NK-92 treated with Interleukin-12 subunit alpha and Interleukin-12 subunit beta, amount 100 ng/mL, for 24 hours (cell line): ENCODE data around the gene EDIL3.

Experiments
- DNase-seq: peaks from one replicate; lab custom pipeline; 2025; lab: John Stamatoyannopoulos, UW

EDIL3 gene

GRCh38 chr5:84259283-84260045 is 125.2 kb downstream of the EDIL3 start:
- DNase-seq = no peak

GRCh38 chr5:84257061-84257460 is 127.6 kb downstream of the EDIL3 start:
- DNase-seq = no peak

DNA sequence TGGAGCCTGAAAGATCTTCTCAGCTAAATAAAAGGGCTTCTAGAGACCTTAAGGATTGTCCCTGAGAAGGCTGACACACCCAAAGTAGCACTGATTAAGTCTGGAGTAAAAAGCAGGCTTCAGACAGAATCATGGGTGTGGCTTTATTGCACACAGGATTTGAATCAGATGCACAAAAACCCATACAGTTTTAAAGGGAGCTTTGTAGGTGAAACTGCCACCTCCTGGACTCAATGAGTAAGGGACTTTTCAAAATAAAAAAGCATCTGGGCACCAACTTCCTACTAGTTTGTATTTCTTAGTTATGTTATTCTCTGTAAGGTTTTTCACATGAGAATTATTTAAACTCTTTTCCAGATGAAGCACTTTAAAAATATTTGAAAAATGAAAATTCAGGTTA is 129.4 kb downstream of the EDIL3 start:
- DNase-seq = no peak

- no peak for DNase-seq
These were observed 130.7 kb downstream of the EDIL3 start for GRCh38 chr5:84253946-84254345.

DNA sequence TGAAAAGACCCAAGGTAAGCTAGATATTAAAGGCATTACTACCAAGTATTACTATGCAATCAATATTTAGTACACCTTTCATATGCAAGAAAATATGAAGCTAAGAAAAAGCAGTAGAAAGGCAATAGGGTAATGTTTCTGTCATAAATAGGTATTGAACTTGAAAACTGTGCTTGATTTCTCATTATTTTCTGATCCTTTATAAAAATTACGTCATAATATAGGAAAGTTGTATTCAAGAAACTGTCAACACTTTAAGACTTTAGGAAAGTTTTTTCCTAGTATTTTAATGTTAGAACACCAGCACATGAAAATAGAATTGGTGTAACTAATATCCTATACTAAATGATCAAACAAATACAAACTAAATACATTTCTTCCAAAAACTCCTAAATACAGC is 133.2 kb downstream of the EDIL3 start:
- DNase-seq = no peak

GRCh38 chr5:84249918-84250630 is 134.6 kb downstream of the EDIL3 start:
- no peak for DNase-seq

DNA sequence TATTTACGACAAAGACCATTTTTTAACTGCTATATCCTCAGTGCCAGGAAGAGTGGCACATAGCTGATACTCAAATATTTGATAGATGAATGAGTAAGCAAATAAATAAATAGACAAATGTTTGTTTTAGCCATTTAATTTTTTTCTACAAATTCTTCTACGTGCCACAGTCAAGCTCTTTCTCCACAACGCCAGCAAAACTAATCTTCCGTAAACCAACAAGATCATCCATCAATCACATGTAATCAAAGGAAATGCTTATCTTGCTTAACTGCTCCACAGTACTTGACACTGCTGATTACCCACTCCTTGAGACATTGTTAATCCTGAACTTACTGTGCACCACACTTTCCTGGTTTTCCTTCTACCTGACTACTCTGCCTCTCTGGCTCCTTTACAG is 136.7 kb downstream of the EDIL3 start:
- no peak for DNase-seq

DNA sequence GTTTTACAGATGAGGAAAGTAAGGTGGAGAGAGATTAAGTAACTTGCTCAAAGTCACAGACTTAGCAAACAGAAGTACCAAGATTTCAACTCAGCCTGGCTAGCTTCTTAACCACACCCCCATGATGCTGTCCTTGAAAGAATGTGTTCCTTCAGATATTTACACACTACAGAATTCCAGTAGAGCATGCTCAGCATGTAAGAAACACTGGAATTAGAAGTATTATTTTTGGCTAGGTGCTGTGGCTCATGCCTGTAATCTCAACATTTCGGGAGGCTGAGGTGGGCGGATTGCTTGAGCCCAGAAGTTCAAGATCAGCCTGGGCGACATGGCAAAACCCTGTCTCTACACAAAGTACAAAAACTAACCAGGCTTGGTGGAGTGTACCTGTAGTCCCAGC is 142.4 kb downstream of the EDIL3 start:
- no peak for DNase-seq

DNA sequence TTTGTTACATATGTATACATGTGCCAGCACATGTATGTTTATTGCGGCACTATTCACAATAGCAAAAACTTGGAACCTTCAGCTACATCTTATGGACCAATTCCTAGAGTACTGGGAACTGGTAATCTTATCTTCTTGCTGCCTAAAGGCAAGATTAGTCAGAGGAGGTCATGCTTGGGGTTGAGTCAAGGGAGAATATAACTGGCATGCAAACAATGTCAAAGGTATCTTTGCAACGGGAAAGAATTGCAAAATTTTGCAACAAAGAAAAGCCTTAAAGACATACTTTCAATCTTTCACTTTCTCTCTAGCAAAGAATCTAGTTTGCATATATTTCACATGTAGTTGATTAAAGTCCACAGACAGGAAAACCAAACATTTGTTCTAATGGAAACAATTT is 145.2 kb downstream of the EDIL3 start:
- no peak for DNase-seq

DNA sequence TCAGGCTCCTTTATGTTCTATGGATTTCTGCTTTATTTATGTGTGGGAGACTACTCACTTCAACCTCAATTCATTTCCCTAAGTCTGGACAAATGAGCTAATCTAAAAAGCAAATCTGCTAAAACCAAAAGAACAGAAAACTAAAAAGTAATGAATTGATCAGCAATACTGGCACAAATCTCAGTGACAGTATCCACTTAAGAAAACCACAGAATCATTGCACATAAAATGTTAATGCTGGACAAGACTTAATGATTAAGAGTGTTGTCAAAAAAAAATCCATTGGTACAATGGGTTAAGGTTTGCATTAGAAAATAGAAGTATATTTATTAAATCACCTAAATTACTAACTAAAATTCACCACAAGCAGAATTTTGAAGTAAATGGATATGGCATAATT is 147.6 kb downstream of the EDIL3 start:
- DNase-seq = no peak

DNA sequence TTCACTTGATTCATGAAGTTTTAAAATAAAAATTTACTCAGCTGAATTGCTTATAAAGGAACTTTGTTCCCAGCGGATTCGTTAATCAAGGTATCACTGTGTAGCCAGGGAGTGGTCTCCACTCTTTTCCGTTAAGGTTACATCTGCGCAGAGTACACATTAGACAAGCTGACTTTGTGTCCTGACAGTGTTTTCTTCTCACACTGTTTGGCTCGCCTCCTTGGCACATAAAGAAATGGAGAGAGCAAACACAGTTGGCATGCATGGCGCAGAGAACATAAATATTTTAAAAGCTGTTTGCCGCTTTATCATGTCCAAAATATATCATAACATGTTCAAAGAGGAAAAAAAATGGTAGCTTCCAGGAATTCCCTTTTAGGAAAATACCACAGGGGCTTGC is 153.2 kb downstream of the EDIL3 start:
- no peak for DNase-seq

DNA sequence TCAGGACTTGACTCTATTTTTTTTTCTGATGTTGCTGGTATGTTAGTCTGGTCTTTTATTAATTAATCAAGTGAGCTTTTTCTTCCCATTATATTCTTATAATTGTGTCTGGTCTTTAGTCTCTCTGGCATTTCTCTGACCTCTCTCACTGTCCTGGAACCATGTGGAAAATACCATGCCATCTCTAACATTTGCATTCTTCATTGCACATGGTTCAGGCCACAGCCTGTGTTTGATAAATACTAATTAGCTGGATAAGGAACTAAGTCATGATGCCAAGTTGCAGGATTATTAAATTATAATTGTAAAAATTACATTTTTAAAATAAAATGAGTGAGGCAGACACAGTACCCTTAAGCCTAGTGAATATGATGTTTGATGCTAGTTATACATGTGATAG is 155.6 kb downstream of the EDIL3 start:
- no peak for DNase-seq

DNA sequence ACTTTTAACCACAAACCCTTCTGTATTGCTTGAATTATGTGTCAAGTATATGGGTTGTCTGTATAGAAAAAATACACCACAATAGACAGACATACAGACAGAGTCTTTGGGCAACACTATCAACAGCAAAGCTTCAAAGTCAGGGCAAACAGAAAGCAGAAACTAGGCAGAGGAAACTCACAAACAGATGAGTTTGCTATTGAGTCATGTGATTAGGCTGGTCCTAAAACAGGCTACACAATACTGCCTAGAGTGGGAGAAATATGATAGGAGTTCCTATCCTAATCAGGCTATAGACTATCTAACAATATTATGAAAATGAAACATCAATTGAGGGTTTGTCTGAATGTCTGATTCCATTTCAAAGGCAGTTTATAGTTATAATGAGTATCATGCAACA is 156.4 kb downstream of the EDIL3 start:
- DNase-seq = no peak

GRCh38 chr5:84227236-84227635 is 157.4 kb downstream of the EDIL3 start:
- DNase-seq = no peak

GRCh38 chr5:84218546-84218945 is 166.1 kb downstream of the EDIL3 start:
- DNase-seq = no peak

DNA sequence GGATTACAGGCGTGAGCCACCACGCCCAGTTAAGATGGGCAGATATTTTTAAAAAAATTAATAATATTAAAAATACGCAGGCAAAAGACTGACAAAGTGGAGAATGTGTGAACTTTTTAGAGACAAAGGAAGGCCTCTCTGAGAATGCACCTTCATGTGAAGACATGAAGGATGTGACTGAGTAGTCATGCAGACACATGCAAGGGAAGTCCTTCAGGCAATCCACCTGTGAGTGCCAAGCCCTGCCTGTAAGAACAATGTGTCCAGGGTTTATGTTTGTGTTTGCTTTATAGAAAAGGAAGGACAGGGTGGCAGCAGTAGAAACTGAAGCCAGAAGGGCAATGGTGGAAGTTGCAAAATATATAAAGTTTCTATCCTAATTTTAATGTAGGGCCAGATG is 169.2 kb downstream of the EDIL3 start:
- DNase-seq = no peak

DNA sequence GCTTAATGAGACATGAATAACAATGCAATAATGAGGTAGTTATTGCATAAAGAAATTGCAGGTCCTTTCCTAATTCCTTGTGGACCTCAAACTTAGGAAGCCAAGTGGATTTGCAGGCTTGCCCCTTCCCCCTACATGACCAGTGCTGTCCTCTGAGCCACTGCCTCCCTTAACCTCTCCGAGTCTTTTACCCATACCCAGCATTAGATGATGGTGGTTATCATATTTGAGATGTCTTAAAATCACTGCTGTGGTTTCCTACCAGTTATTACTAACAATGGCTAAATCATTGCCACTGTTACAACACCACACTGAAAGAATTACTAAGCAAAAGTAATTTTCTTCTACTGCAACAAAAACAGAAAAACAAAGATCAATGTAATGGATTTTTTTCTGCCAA is 170.8 kb downstream of the EDIL3 start:
- DNase-seq = no peak

DNA sequence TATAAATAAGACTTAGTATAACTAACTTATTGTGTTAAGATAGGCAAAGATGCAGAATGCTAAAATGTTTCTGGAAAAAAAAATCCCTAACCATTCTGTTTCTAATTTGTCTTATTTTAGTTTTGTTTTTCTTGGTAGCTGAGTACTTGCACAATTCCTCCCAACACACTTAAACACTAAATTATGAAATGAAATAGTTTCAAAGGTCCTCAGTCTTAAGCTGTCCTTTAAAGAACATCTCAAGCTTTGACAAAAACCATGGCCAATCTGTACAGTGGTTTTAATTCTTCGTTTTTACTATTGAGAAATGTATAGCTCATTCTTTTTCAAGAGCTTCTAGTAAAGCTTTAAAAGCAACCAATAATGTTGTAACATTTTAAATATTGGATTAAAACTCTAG is 171.5 kb downstream of the EDIL3 start:
- no peak for DNase-seq

GRCh38 chr5:84204772-84205171 is 179.9 kb downstream of the EDIL3 start:
- DNase-seq = no peak

DNA sequence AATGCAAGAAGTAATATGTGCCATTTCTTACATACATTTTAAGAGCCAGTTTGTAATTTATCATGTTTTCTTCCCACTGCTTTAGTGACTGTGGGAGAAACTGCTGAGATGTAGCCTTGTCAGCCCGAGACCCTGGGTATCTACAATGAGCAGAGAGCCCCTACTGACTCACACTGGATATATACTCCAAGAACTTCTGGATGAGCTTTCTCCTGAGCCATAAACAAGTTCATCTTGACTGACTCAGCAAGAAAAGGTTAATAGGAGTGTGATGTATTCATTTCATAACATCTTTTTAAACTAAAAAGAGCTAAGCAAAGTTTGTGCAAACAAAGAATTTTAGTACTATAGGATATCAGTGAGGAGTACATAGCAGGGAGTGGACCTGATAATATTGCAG is 182.5 kb downstream of the EDIL3 start:
- DNase-seq = no peak

DNA sequence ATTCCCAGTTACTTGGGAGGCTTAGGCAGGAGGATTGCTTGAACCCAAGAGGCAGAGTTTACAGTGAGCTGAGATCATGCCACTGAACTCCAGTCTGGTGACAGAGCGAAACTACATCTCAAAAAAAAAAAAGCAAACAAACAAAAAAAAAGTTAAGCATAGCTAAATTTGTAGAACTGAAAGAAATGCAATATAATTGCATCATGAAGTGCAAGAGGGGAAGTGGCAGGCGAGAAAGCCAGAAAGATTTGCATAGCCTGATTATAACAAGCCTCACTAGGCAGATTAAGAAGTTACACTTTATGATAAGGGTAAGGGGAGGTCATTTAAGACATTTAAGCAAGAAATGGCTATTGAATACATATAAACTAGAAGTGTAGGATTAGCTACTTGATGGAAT is 187.1 kb downstream of the EDIL3 start:
- no peak for DNase-seq

- DNase-seq = no peak
These were observed 193.4 kb downstream of the EDIL3 start for GRCh38 chr5:84191281-84191680.

DNA sequence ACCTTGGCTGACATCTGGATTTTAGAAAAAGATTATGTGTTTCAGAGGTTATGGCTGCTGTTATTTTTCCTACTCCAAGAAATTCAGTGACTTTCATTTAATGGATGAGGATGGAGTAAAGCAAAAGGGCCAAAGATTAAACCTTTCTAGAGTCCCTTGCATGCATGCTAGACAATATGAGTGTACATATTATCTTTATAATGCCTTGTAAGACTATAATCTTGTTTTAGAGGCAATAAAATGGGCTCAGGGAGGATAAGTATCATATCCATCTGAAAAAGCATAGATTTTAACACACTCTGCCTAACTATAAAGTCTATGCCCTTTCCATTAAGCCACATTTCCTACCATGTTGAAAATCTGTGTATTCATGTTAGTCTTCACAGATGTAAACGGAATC is 199.8 kb downstream of the EDIL3 start:
- no peak for DNase-seq

DNA sequence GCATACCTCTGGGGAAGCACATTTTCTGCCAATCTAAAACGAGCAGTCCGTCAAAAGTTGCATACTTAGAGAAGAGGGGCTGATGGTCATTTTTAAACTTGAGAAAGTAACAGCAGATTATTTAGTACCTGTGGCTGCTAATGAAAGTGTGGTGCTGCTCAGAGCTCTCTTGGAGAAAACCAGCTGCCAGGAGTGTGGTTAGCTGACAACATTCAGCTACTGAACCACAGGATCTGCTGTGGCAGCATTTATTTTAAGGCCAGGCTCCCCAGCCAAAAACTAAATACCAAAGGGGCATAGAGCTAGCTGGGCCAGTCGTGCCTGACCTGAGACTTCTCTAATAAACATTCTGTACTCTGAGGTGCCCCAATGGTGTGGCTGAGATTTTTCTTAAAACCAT is 203.6 kb downstream of the EDIL3 start:
- DNase-seq = no peak
